ENCODE data around the gene L3MBTL4. TPM values are rescaled to one million over a fixed set of nuclear protein-coding genes. Genes with fewer than 3 reads are reported as not detected.

Gene L3MBTL4
- total and polyA plus RNA-seq, 5 experiments from 2014 or later = 0.13 to 0.85 (median 0.18) TPM; not detected in 2

DNA sequence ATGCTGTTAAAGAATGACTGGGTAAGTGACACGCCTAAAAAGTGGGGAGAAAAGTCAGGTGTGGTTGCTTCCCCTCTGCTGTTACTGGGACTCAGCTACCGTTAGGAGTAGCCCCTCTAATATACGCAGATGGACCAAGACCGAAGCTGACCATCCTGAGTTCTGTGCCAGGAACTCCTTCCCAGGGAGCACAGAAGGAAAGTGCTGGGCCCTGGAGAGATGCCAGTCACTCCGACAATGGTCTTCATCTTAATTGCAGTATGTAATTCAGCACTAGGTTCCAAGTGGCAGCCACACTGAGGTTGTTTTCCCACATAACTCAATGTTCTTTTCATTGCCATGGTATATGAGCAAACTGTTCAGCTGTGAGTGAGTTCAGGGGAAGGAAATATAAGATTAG lies 499.8 kb downstream of the L3MBTL4 start:
- Mint-ChIP-seq H3K9me3 (no peaks in the 10 kb centered on the region), H3K27me3 (peaks cover 6 to 20% (median 14%) of the 10 kb centered on the region in 5 donors), H3K27ac (no peak overlapping the region), H3K4me1 (no peaks in the 10 kb centered on the region), H3K36me3 (no peaks in the 10 kb centered on the region), H3K4me3 (no peak overlapping the region)
- DNase-seq (no peak), ATAC-seq (no peak)
- POLR2A ChIA-PET = no interaction called here

DNA sequence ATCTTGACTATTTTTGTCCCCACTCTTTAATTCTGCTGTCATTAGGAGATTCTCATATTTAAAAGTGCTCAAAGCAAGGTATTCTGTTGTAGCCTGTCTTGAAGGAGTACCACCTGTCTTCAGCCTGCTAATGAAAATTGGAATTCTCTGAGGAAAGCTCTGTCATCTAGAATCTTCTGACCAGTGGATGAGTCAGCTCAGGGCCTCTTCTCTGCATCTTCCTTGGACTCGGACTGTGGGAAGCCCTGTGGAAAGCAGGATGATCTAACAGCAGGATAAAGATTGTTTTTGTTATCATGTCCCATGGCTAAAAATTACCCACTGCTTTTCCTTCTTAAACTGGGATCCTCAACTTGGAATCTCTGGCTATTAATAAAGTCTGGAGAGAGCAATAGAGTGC lies 500.7 kb downstream of the L3MBTL4 start:
- Mint-ChIP-seq H3K4me1 (no peaks in the 10 kb centered on the region), H3K36me3 (no peaks in the 10 kb centered on the region), H3K27me3 (peaks cover 3 to 12% (median 11%) of the 10 kb centered on the region in 5 donors), H3K9me3 (no peaks in the 10 kb centered on the region), H3K27ac (no peak overlapping the region), H3K4me3 (no peak overlapping the region)
- POLR2A ChIA-PET = no interaction called here
- DNase-seq = no peak
- no peak for ATAC-seq

DNA sequence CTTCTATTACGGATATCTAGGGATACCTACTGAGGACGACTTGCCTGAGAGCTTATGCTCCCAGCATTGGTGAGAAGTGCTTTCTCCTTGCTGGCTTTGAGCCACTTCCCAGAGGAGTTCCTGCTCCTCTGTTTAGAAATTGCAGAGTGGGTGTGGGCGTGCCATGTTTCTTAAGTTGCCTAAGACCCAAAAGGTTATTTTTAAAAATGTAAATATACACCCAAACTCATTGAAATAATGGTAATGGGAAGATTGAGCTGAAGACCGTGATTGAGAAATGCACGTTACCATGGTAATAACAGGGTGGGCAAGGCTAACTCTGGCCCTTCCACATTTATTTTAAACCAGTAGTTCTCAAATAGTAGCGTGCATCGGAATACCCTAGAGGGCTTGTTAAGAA lies 502.1 kb downstream of the L3MBTL4 start:
- ATAC-seq (no peak), DNase-seq (no peak)
- H3K4me1 Mint-ChIP-seq = no peaks in the 10 kb centered on the region
- H3K27me3 Mint-ChIP-seq = peaks cover 3 to 11% (median 7%) of the 10 kb centered on the region in 5 donors
- H3K27ac Mint-ChIP-seq = no peak overlapping the region
- POLR2A ChIA-PET = no interaction called here
- H3K36me3 Mint-ChIP-seq = no peaks in the 10 kb centered on the region
- no peak overlapping the region for H3K4me3 Mint-ChIP-seq
- no peaks in the 10 kb centered on the region for H3K9me3 Mint-ChIP-seq

- H3K4me1 Mint-ChIP-seq = no peaks in the 10 kb centered on the region
- H3K36me3 Mint-ChIP-seq = no peaks in the 10 kb centered on the region
- POLR2A ChIA-PET = no interaction called here
- DNase-seq = no peak
- no peak overlapping the region for H3K27ac Mint-ChIP-seq
- no peak for ATAC-seq
- H3K9me3 Mint-ChIP-seq = peaks cover 0 to 1% (median 0%) of the 10 kb centered on the region in 9 donors
- H3K4me3 Mint-ChIP-seq = no peak overlapping the region
- H3K27me3 Mint-ChIP-seq = peaks cover 4 to 28% (median 15%) of the 10 kb centered on the region in 5 donors
Observed at GRCh38 chr18:5909125-5909524, 505.6 kb downstream of the L3MBTL4 start.

Small RNA genes within 50 kb of the gene (microRNA-seq; reads per million reads assigned to microRNA genes)
- not detected for gene MIR4317 (ENCODE audit: borderline microRNAs expressed)

Data from naive thymus-derived CD8-positive, alpha-beta T cell (primary cell).